Measurements from ENCODE around the gene WFIKKN1. TPM values are rescaled to one million over a fixed set of nuclear protein-coding genes. Genes with fewer than 3 reads are reported as not detected.
A peak's percentile ranks its signal among the peaks of the same experiment; 100 is the strongest.

WFIKKN1 gene
- total and polyA plus RNA-seq, 2 of the 13 experiments (the other 11 are each of a cell fraction or from before 2014, with no cell fraction given): 1.7 to 4.9 TPM

DNA sequence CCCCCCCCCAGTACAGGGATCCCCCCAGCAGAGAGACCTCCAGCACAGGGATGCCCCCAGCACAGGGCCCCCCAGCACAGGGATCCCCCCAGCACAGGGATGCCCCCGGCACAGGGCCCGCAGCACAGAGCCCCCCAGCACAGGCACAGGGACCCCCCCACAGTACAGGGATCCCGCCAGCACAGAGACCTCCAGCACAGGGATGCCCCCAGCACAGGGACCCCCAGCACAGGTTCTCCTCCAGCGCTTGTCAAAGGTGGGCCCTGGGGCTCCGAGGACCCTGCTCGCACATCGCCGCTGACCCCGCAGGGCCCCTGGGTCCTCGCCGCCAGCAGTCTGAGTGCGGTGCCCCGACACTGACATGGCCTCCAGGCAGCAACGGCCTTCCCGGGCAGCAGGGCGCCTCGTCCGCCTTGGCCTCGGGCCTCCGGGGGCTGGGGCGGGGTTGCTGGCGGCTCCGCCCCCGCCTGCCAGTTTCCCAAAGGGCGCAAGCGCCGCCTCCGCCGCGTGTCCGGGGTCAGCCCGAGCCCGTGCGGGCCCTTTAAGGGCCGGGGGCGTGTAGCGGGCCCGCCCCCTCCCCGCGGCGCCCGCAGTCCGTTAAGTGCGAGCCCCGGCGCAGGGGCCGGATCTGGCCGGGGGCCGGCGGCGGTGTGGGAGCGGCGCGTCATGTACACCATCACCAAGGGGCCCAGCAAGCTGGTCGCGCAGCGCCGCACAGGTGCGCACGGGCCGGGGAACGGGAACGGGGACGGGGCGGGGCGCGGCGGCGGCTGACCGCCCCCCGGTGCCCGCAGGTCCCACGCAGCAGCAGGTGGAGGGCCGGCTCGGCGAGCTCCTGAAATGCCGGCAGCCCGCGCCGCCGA, 10.8 kb downstream of the WFIKKN1 start, which contains the start of gene MCRIP2 (continued):
- TF ChIP-seq SP4 (CRISPR knock-in tag; IDR thresholded peaks at IDR 0.05): peak; percentile 82
- TF ChIP-seq SYNCRIP (IDR thresholded peaks at IDR 0.05; ENCODE audit: insufficient read depth, low read depth, low read length): no peak
- TF ChIP-seq ZNF850 (CRISPR knock-in tag; conservative IDR thresholded peaks at IDR 0.05): no peak
- TF ChIP-seq, protein P1, sequence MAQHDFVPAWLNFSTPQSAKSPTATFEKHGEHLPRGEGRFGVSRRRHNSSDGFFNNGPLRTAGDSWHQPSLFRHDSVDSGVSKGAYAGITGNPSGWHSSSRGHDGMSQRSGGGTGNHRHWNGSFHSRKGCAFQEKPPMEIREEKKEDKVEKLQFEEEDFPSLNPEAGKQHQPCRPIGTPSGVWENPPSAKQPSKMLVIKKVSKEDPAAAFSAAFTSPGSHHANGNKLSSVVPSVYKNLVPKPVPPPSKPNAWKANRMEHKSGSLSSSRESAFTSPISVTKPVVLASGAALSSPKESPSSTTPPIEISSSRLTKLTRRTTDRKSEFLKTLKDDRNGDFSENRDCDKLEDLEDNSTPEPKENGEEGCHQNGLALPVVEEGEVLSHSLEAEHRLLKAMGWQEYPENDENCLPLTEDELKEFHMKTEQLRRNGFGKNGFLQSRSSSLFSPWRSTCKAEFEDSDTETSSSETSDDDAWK (CRISPR knock-in tag; IDR thresholded peaks at IDR 0.05): no peak
- TF ChIP-seq, protein P2, sequence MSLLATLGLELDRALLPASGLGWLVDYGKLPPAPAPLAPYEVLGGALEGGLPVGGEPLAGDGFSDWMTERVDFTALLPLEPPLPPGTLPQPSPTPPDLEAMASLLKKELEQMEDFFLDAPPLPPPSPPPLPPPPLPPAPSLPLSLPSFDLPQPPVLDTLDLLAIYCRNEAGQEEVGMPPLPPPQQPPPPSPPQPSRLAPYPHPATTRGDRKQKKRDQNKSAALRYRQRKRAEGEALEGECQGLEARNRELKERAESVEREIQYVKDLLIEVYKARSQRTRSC (CRISPR knock-in tag; IDR thresholded peaks at IDR 0.05; ENCODE audit: low read depth): no peak
- TF ChIP-seq, protein P3, sequence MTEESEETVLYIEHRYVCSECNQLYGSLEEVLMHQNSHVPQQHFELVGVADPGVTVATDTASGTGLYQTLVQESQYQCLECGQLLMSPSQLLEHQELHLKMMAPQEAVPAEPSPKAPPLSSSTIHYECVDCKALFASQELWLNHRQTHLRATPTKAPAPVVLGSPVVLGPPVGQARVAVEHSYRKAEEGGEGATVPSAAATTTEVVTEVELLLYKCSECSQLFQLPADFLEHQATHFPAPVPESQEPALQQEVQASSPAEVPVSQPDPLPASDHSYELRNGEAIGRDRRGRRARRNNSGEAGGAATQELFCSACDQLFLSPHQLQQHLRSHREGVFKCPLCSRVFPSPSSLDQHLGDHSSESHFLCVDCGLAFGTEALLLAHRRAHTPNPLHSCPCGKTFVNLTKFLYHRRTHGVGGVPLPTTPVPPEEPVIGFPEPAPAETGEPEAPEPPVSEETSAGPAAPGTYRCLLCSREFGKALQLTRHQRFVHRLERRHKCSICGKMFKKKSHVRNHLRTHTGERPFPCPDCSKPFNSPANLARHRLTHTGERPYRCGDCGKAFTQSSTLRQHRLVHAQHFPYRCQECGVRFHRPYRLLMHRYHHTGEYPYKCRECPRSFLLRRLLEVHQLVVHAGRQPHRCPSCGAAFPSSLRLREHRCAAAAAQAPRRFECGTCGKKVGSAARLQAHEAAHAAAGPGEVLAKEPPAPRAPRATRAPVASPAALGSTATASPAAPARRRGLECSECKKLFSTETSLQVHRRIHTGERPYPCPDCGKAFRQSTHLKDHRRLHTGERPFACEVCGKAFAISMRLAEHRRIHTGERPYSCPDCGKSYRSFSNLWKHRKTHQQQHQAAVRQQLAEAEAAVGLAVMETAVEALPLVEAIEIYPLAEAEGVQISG (CRISPR knock-in tag; IDR thresholded peaks at IDR 0.05): peak; percentile 42
- no peak for TF ChIP-seq ZSCAN20 (CRISPR knock-in tag; IDR thresholded peaks at IDR 0.05; ENCODE audit: borderline replicate concordance)
- TF ChIP-seq ATRX (CRISPR knock-in tag; IDR thresholded peaks at IDR 0.05; ENCODE audit: borderline replicate concordance): no peak
- TF ChIP-seq, protein P4, sequence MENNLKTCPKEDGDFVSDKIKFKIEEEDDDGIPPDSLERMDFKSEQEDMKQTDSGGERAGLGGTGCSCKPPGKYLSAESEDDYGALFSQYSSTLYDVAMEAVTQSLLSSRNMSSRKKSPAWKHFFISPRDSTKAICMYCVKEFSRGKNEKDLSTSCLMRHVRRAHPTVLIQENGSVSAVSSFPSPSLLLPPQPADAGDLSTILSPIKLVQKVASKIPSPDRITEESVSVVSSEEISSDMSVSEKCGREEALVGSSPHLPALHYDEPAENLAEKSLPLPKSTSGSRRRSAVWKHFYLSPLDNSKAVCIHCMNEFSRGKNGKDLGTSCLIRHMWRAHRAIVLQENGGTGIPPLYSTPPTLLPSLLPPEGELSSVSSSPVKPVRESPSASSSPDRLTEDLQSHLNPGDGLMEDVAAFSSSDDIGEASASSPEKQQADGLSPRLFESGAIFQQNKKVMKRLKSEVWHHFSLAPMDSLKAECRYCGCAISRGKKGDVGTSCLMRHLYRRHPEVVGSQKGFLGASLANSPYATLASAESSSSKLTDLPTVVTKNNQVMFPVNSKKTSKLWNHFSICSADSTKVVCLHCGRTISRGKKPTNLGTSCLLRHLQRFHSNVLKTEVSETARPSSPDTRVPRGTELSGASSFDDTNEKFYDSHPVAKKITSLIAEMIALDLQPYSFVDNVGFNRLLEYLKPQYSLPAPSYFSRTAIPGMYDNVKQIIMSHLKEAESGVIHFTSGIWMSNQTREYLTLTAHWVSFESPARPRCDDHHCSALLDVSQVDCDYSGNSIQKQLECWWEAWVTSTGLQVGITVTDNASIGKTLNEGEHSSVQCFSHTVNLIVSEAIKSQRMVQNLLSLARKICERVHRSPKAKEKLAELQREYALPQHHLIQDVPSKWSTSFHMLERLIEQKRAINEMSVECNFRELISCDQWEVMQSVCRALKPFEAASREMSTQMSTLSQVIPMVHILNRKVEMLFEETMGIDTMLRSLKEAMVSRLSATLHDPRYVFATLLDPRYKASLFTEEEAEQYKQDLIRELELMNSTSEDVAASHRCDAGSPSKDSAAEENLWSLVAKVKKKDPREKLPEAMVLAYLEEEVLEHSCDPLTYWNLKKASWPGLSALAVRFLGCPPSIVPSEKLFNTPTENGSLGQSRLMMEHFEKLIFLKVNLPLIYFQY (CRISPR knock-in tag; IDR thresholded peaks at IDR 0.05; ENCODE audit: borderline replicate concordance): no peak
- TF ChIP-seq LCORL (IDR thresholded peaks at IDR 0.05): no peak
- TF ChIP-seq LCORL (CRISPR knock-in tag; IDR thresholded peaks at IDR 0.05): no peak
- no peak for TF ChIP-seq SRF (IDR thresholded peaks at IDR 0.05; ENCODE audit: low read depth, low read length)
- no peak for TF ChIP-seq SSRP1 (CRISPR knock-in tag; IDR thresholded peaks at IDR 0.05)
- TF ChIP-seq, protein P5, sequence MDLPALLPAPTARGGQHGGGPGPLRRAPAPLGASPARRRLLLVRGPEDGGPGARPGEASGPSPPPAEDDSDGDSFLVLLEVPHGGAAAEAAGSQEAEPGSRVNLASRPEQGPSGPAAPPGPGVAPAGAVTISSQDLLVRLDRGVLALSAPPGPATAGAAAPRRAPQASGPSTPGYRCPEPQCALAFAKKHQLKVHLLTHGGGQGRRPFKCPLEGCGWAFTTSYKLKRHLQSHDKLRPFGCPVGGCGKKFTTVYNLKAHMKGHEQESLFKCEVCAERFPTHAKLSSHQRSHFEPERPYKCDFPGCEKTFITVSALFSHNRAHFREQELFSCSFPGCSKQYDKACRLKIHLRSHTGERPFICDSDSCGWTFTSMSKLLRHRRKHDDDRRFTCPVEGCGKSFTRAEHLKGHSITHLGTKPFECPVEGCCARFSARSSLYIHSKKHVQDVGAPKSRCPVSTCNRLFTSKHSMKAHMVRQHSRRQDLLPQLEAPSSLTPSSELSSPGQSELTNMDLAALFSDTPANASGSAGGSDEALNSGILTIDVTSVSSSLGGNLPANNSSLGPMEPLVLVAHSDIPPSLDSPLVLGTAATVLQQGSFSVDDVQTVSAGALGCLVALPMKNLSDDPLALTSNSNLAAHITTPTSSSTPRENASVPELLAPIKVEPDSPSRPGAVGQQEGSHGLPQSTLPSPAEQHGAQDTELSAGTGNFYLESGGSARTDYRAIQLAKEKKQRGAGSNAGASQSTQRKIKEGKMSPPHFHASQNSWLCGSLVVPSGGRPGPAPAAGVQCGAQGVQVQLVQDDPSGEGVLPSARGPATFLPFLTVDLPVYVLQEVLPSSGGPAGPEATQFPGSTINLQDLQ (CRISPR knock-in tag; IDR thresholded peaks at IDR 0.05): no peak; the same call in 1 of the 2 replicates
- TF ChIP-seq SMARCC2 (IDR thresholded peaks at IDR 0.05): no peak
- TF ChIP-seq GABPA (IDR thresholded peaks at IDR 0.05; ENCODE audit: low read depth, low read length): no peak
- TF ChIP-seq GABPA (CRISPR knock-in tag; IDR thresholded peaks at IDR 0.05; ENCODE audit: low read depth): no peak
- TF ChIP-seq, protein P6, sequence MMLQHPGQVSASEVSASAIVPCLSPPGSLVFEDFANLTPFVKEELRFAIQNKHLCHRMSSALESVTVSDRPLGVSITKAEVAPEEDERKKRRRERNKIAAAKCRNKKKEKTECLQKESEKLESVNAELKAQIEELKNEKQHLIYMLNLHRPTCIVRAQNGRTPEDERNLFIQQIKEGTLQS (CRISPR knock-in tag; IDR thresholded peaks at IDR 0.05): peak; percentile 41; the same call in 1 of the 2 replicates
